Breast epithelium (tissue), 4 donors: ENCODE measurements around the gene CLEC5A. TPM values are rescaled to one million over a fixed set of nuclear protein-coding genes. Genes with fewer than 3 reads are reported as not detected.
"Not testable (repeated sequence)": the region's sequence is repeated elsewhere in the genome, so short reads cannot be mapped to it uniquely, and the experiment has no call there.

Experiments
- DNase-seq, 2 donors: peaks; one replicate each; pipeline ENCODE4 v3.0.0-alpha.2; 2019; ENCODE audit warnings: low spot score in 2 of 2
- H3K27ac ChIP-seq, 2 donors: fragments of 200-600 bp; sonication (generic) in 1 of 2; one replicate each; pipeline ENCODE4 v1.5.1; 2016 to 2019; ENCODE audit warnings: mild to moderate bottlenecking in 1 of 2
- H3K27me3 ChIP-seq, 2 donors: fragments of 200-600 bp; sonication (generic) in 1 of 2; one replicate each; pipeline versions ENCODE4 v1.5.1 to v1.6.0; 2017 to 2019; ENCODE audit warnings: control low read depth in 1 of 2, mild to moderate bottlenecking in 1 of 2
- H3K36me3 ChIP-seq: fragments of 200-600 bp; one replicate; pipeline ENCODE4 v1.5.1; 2019
- H3K4me1 ChIP-seq, 2 donors: fragments of 200-600 bp; sonication (generic); one replicate each; pipeline ENCODE4 v1.5.1; 2016 to 2019; ENCODE audit warnings: control low read depth in 1 of 2
- H3K4me3 ChIP-seq, 3 donors: fragments of 200-600 bp; sonication (generic); 1 replicate in 2 of 3; 2 replicates in 1 of 3; pipeline ENCODE4 v1.5.1; 2016 to 2019; ENCODE audit warnings: mild to moderate bottlenecking in 3 of 3, moderate library complexity in 2 of 3
- H3K9me3 ChIP-seq, 2 donors: fragments of 200-600 bp; sonication (generic) in 1 of 2; one replicate each; pipeline ENCODE4 v1.5.1; 2016 to 2019; ENCODE audit warnings: control low read depth in 1 of 2
- CTCF ChIP-seq, 3 donors: fragments of 450-650 bp; IDR thresholded peaks; one replicate each; pipeline ENCODE4 v1.5.1; 2016 to 2017; ENCODE audit warnings: antibody characterized with exemption in 3 of 3, mild to moderate bottlenecking in 3 of 3, moderate library complexity in 3 of 3
- POLR2A ChIP-seq: fragments of 450-650 bp; IDR thresholded peaks from one replicate; pipeline ENCODE4 v1.6.1; 2016; ENCODE audit warnings: antibody characterized with exemption, mild to moderate bottlenecking, moderate library complexity
- POLR2AphosphoS5 ChIP-seq, 3 donors: sonication (generic); formaldehyde crosslinking; IDR thresholded peaks; one replicate each; pipeline ENCODE4 v1.6.1; 2017; ENCODE audit warnings: antibody characterized with exemption in 3 of 3
- intact Hi-C: fragments of 100-400 bp; cut with DNase I; formaldehyde crosslinking; loops from one replicate; pipeline ENCODE4 v1.15.1; 2023; ENCODE audit warnings: low total_unique reads
- total RNA-seq, 3 donors: library from RNA; depleted of rRNA; stranded (reverse); fragments of >200 nt; gene quantifications; one replicate each; pipeline ENCODE4 v1.1.0, GENCODE V29; 2016

The CLEC5A gene
- total RNA-seq, 3 donors from 2014 or later = 1.6 to 3.2 TPM; not detected in 1

DNA sequence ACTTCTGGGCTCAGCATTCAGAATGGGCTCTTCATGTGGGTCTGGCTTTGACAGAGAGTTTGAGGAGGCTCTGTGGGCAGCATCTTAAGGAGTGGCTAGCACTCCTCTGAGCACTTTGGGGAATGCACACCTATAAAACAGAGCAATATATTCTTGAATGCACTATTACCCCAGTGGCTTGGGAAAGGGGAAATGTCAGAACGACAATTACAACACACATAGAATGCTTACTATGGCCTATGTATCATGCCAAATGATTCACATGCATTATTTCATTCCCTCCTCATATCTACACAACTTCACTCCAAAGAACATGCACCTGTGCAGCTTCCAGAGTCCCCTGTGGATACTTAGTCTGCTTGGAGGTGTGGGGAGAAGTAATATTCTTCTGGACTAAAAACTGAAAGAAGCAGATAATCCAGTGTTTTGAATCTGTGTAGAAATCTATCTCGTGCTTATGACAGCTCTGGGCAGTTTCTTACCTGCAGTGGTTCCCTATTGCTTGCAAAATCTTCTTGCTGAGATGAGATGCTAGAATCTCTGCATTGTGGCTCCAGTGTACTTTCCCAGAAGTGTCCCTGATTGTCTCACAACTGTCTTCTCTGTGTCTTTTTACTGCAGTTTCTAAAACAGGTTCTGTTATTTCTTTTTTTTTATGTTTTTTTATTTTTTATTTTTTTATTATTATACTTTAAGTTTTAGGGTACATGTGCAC, 43.4 kb upstream of the CLEC5A start:
- no peaks in the 10 kb centered on the region for H3K4me1 ChIP-seq
- no peaks in the 10 kb centered on the region for H3K27me3 ChIP-seq
- no peak for DNase-seq
- intact Hi-C loops = no loop called here
- TF ChIP-seq POLR2A (no peak), POLR2AphosphoS5 (IDR thresholded peaks at IDR 0.05) (no peak), CTCF (IDR thresholded peaks at IDR 0.05) (no peak)
- no peaks in the 10 kb centered on the region for H3K9me3 ChIP-seq
- H3K36me3 ChIP-seq = no peaks in the 10 kb centered on the region
- no peak overlapping the region for H3K27ac ChIP-seq
- no peak overlapping the region for H3K4me3 ChIP-seq

DNA sequence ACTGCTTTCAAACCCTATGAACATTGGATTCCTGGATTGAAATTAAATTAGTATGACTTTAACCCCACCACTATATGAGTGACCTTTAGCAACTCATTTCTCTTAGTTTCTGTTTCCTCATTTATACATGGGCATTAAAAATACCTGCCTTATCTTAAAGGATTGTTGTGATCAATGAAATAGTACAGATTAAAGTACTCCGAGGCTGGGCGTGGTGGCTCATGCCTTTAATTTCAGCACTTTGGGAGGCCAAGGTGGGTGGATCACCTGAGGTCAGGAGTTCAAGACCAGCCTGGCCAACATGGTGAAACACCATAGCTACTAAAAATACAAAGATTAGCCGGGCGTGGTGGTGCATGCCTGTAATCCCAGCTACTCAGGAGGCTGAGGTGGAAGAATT, 41.0 kb upstream of the CLEC5A start:
- H3K4me3 ChIP-seq, DNase-seq, H3K27me3 ChIP-seq, intact Hi-C loops, H3K27ac ChIP-seq, H3K4me1 ChIP-seq, H3K9me3 ChIP-seq, H3K36me3 ChIP-seq: not testable (repeated sequence)

GRCh38 chr7:141986923-141987322, 40.1 kb upstream of the CLEC5A start:
- H3K27me3 ChIP-seq = no peaks in the 10 kb centered on the region
- intact Hi-C loops = no loop called here

DNA sequence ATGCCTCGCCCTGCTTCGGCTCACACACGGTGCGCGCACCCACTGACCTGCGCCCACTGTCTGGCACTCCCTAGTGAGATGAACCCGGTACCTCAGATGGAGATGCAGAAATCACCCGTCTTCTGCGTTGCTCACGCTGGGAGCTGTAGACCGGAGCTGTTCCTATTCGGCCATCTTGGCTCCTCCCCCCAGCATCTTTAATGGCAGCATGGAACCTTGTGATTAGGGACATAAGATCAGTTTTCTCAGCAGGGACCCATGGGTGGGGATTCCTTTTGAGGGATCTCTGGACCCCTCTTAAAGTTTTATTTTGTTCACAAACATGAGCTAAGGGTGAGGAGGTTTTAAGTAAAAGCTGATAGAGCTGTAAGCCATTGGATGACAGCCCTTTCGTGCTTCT, 39.2 kb upstream of the CLEC5A start:
- H3K36me3 ChIP-seq, H3K27me3 ChIP-seq, H3K4me1 ChIP-seq, H3K9me3 ChIP-seq, DNase-seq, H3K27ac ChIP-seq, intact Hi-C loops, H3K4me3 ChIP-seq: not testable (repeated sequence)

More at GRCh38 chr7:141986923-141987322, 40.1 kb upstream of the CLEC5A start:
- Histone ChIP-seq H3K9me3 (no peaks in the 10 kb centered on the region), H3K27ac (no peak overlapping the region), H3K36me3 (no peaks in the 10 kb centered on the region), H3K4me1 (no peaks in the 10 kb centered on the region), H3K4me3 (no peak overlapping the region)
- TF ChIP-seq POLR2A (no peak), POLR2AphosphoS5 (IDR thresholded peaks at IDR 0.05) (no peak), CTCF (IDR thresholded peaks at IDR 0.05) (no peak)
- no peak for DNase-seq

DNA sequence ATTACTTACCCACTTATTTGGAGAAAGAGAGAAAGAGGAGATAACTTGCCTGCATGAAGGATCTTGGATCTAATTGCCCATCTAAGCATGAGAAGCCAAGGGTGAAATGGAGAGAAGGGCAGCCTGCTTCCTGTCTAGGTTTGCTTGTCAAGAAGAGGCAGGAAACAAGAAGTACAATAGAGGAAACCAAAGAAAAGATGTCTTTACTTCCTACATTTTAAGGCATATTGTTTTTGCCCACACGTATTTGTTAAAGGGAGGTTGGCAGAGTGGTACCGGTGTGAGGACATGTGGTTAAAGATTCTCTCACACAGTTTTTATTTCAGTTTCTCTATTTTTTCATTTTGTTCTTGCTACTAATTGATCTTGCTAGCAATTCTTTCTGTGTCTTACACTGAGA, 32.8 kb upstream of the CLEC5A start:
- Histone ChIP-seq H3K4me3 (no peak overlapping the region), H3K36me3 (no peaks in the 10 kb centered on the region), H3K9me3 (no peaks in the 10 kb centered on the region), H3K27ac (no peak overlapping the region), H3K4me1 (no peaks in the 10 kb centered on the region), H3K27me3 (no peaks in the 10 kb centered on the region)
- TF ChIP-seq POLR2A = no peak
- TF ChIP-seq CTCF (IDR thresholded peaks at IDR 0.05) = no peak
- no peak for TF ChIP-seq POLR2AphosphoS5 (IDR thresholded peaks at IDR 0.05)
- intact Hi-C loops = loop anchor here (10.0 kb wide), 1 partner anchor 205 kb away; no protein-coding TSS in a partner anchor
- no peak for DNase-seq

GRCh38 chr7:141978351-141978750, 31.6 kb upstream of the CLEC5A start:
- TF ChIP-seq POLR2AphosphoS5 (IDR thresholded peaks at IDR 0.05) (no peak), POLR2A (no peak), CTCF (IDR thresholded peaks at IDR 0.05) (no peak)
- Histone ChIP-seq H3K9me3 (no peaks in the 10 kb centered on the region), H3K36me3 (no peaks in the 10 kb centered on the region), H3K4me1 (no peaks in the 10 kb centered on the region), H3K4me3 (no peak overlapping the region), H3K27me3 (no peaks in the 10 kb centered on the region), H3K27ac (no peak overlapping the region)
- intact Hi-C loops = loop anchor here (10.0 kb wide), 1 partner anchor 206 kb away; no protein-coding TSS in a partner anchor
- DNase-seq = no peak
